ENCODE data around the gene CNIH1. TPM values are rescaled to one million over a fixed set of nuclear protein-coding genes. Genes with fewer than 3 reads are reported as not detected.

The CNIH1 gene
- total and polyA plus RNA-seq, 2 of the 13 experiments (the other 11 are each of a cell fraction or from before 2014, with no cell fraction given) = 166 to 421 TPM

DNA sequence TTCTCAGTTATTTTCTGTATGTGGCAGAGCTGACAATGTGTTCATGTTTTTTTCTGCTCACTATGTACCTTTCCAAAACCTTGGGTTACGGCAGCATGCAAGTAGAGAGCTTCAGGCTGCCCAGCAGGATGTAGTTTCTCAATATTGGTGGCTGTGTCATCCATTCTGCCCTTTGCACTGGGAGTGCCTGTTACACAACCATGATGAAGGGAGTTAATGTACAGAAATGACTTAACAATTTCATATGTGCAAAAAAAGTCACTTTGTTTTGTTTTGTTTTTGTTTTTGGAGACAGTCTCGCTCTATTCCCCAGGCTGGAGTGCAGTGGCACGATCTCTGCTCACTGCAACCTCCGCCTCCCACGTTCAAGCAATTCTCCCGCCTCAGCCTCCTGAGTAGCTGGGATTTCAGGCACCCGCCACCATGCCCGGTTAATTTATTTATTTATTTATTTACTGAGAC lies 6.1 kb upstream of the CNIH1 start (continued):
- TF ChIP-seq UBTF (CRISPR knock-in tag; IDR thresholded peaks at IDR 0.05) = no peak
- TF ChIP-seq, protein P1, sequence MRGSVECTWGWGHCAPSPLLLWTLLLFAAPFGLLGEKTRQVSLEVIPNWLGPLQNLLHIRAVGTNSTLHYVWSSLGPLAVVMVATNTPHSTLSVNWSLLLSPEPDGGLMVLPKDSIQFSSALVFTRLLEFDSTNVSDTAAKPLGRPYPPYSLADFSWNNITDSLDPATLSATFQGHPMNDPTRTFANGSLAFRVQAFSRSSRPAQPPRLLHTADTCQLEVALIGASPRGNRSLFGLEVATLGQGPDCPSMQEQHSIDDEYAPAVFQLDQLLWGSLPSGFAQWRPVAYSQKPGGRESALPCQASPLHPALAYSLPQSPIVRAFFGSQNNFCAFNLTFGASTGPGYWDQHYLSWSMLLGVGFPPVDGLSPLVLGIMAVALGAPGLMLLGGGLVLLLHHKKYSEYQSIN (CRISPR knock-in tag; IDR thresholded peaks at IDR 0.05; ENCODE audit: borderline replicate concordance) = no peak
- peak; percentile 69; the same call in 1 of the 2 replicates for TF ChIP-seq ZNF431 (CRISPR knock-in tag; IDR thresholded peaks at IDR 0.05; ENCODE audit: borderline replicate concordance, low read depth)
- TF ChIP-seq ZNF687 (CRISPR knock-in tag; IDR thresholded peaks at IDR 0.05) = peak; percentile 48
- no peak for TF ChIP-seq ZNF33A (CRISPR knock-in tag; IDR thresholded peaks at IDR 0.05; ENCODE audit: borderline replicate concordance)
- TF ChIP-seq, protein P2, sequence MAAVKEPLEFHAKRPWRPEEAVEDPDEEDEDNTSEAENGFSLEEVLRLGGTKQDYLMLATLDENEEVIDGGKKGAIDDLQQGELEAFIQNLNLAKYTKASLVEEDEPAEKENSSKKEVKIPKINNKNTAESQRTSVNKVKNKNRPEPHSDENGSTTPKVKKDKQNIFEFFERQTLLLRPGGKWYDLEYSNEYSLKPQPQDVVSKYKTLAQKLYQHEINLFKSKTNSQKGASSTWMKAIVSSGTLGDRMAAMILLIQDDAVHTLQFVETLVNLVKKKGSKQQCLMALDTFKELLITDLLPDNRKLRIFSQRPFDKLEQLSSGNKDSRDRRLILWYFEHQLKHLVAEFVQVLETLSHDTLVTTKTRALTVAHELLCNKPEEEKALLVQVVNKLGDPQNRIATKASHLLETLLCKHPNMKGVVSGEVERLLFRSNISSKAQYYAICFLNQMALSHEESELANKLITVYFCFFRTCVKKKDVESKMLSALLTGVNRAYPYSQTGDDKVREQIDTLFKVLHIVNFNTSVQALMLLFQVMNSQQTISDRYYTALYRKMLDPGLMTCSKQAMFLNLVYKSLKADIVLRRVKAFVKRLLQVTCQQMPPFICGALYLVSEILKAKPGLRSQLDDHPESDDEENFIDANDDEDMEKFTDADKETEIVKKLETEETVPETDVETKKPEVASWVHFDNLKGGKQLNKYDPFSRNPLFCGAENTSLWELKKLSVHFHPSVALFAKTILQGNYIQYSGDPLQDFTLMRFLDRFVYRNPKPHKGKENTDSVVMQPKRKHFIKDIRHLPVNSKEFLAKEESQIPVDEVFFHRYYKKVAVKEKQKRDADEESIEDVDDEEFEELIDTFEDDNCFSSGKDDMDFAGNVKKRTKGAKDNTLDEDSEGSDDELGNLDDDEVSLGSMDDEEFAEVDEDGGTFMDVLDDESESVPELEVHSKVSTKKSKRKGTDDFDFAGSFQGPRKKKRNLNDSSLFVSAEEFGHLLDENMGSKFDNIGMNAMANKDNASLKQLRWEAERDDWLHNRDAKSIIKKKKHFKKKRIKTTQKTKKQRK (IDR thresholded peaks at IDR 0.05; ENCODE audit: low read length) = no peak
- TF ChIP-seq ZC3H4 (CRISPR knock-in tag; IDR thresholded peaks at IDR 0.05; ENCODE audit: borderline replicate concordance) = no peak
- TF ChIP-seq THYN1 (CRISPR knock-in tag; IDR thresholded peaks at IDR 0.05; ENCODE audit: borderline replicate concordance, low read depth) = no peak
- no peak for TF ChIP-seq ATF6 (CRISPR knock-in tag; conservative IDR thresholded peaks at IDR 0.05)
- TF ChIP-seq RFXAP (CRISPR knock-in tag; IDR thresholded peaks at IDR 0.05; ENCODE audit: borderline replicate concordance) = no peak
- TF ChIP-seq, protein P3, sequence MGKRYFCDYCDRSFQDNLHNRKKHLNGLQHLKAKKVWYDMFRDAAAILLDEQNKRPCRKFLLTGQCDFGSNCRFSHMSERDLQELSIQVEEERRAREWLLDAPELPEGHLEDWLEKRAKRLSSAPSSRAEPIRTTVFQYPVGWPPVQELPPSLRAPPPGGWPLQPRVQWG (CRISPR knock-in tag; IDR thresholded peaks at IDR 0.05; ENCODE audit: borderline replicate concordance, low read depth) = no peak
- TF ChIP-seq SKI (IDR thresholded peaks at IDR 0.05; ENCODE audit: partially characterized antibody) = peak; percentile 43
- TF ChIP-seq ZNF775 (CRISPR knock-in tag; IDR thresholded peaks at IDR 0.05; ENCODE audit: borderline replicate concordance) = no peak

Measured in HepG2 (cell line).